ENCODE results near the gene ADAMTSL5. TPM values are rescaled to one million over a fixed set of nuclear protein-coding genes. Genes with fewer than 3 reads are reported as not detected.

The ADAMTSL5 gene, protein sequence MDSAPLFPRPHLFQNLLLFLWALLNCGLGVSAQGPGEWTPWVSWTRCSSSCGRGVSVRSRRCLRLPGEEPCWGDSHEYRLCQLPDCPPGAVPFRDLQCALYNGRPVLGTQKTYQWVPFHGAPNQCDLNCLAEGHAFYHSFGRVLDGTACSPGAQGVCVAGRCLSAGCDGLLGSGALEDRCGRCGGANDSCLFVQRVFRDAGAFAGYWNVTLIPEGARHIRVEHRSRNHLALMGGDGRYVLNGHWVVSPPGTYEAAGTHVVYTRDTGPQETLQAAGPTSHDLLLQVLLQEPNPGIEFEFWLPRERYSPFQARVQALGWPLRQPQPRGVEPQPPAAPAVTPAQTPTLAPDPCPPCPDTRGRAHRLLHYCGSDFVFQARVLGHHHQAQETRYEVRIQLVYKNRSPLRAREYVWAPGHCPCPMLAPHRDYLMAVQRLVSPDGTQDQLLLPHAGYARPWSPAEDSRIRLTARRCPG
- total RNA-seq = 1 to 10 TPM; 5.8 to 9.7 (median 6.8) TPM

DNA sequence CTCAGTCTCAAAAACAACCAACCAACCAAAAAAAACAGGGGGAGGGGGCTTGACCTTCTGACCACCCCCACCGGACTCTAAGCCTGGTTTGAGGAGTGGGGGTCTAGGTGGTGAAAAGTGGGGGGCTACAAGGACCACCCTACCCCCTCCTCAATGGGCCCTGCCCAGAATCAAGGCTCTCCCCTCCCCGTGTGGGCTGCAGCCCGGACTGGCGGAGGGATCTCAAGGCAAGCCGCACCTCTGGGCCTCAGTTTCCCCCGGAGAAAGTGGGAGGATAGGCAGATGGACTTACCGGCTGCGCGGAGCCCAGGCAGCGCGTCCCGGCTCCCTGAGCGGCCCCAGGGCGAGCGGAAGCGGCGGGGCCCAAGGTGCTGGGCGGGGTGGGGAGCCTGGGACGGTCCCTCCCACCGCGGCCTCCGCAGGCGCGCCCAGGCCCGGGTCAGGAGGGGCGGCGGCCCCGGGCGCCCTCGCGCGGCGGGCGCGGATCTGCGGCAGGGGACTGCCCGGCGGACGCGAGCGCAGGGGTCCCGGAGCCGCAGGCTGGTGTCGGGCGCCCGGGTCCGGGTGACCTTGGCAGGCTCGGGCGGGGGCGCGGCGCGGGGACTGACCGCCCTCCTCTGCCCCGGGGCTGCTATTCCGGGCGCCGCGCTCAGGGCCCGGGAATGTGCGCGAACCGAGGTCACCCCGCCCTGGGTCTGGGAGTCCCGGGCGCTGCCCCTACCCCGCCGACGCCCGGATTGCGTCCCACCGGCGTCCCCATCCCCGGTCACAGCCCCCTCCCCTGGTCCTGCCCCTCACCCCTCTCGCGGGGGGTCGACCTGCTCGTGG is at the start of gene ADAMTSL5:
ADAMTSL5 (minus strand) TSS at position 349 of the 828 bp plus-strand sequence. CDS start 2,076 bp downstream, outside the sequence.
- H3K36me3 Mint-ChIP-seq (ENCODE audit: insufficient read depth) = no peaks in the 10 kb centered on the region
- DNase-seq (peak; percentile 51), ATAC-seq (peak; percentile 85)
- no peaks in the 10 kb centered on the region for H3K9me3 Mint-ChIP-seq
- peak within 1 kb of the TSS; percentile 70 for H3K4me3 Mint-ChIP-seq
- H3K4me1 Mint-ChIP-seq (ENCODE audit: low read depth) = peaks cover 8% of the 10 kb centered on the region
- H3K27me3 Mint-ChIP-seq (ENCODE audit: low read depth) = peaks cover 8% of the 10 kb centered on the region

DNA sequence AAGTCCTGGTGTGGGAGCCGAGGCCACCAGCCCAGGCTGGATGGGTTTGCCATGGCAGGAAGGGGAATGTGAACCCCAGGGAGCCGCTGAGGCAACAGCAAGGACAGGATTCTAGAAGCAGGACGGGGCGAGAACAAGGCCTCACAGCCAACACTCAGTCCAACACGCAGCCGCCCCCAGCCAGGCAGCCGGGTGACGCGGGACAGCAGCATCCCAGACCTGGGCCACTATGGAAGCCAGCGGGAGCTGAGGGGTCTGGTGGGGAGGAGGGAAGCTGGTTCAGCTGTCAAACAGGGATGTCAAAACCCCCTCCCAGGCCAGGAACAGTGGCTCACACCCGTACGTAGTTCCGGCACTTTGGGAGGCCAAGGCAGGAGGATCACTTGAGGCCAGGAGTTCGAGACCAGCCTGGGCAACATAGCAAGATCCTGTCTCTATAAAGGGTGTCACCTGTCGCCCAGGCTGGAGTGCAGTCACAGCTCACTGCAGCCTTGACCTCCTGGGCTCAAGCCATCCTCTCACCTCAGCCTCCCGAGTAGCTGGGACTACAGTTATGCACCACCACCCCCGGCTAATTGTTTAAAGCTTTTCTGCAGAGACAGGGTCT is 48.5 kb upstream of the ADAMTSL5 start:
- H3K9me3 Mint-ChIP-seq = no peaks in the 10 kb centered on the region
- H3K27me3 Mint-ChIP-seq (ENCODE audit: low read depth) = no peaks in the 10 kb centered on the region
- H3K4me3 Mint-ChIP-seq = no peak overlapping the region
- H3K4me1 Mint-ChIP-seq (ENCODE audit: low read depth) = no peaks in the 10 kb centered on the region
- ATAC-seq (no peak), DNase-seq (no peak)
- H3K36me3 Mint-ChIP-seq (ENCODE audit: insufficient read depth) = no peaks in the 10 kb centered on the region

DNA sequence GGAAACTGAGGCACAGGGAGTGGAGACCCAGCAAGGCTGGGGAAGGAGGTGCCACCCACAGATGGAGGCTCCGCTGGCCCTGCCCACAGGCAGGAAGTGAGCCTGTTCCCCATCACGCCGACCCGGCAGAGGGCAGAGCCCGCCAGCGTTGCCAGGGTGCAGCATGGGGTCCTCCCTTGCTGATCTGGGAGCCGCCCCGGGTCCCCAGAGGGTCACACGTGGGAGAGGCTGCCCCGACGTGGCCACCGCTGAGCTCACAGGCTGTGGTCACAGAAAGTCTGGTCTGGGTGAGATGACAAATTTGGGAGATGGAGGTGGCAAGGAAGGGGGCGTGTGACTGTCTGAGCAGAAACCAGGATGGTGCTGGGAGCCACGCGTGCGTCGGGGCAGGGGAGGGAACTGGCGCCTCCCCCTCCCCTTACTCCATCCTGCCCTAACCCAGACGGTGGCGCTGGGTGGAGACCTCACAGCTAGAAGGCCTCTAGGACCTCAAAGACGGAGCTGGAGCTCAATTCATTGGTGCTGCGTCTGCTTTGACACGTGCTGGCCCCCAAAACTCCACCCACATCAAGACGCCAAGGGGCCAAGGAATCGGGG is 47.6 kb upstream of the ADAMTSL5 start:
- Mint-ChIP-seq H3K27me3 (ENCODE audit: low read depth) (no peaks in the 10 kb centered on the region), H3K36me3 (ENCODE audit: insufficient read depth) (no peaks in the 10 kb centered on the region), H3K9me3 (no peaks in the 10 kb centered on the region), H3K4me1 (ENCODE audit: low read depth) (no peaks in the 10 kb centered on the region), H3K4me3 (no peak overlapping the region)
- ATAC-seq (no peak), DNase-seq (no peak)

DNA sequence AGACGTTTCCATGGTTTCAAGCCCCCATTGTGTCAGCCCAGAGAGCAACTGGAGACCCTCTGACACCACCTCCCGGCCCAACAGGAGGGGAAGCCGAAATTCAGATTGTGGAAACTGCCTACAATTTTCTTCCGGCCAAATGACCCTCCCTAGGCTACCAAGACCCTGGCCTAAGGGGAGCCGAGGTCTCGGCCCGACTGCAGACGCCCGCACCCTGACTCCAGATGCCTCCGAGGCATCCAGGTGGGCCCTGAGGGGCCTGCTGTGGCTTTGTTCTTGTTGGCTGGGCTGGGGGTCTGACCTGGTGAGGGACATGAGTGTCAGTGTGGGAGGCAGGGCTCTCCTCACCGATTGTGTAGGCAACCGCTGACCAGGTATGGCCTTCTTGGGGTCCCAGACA is 45.7 kb upstream of the ADAMTSL5 start:
- no peak for ATAC-seq

DNA sequence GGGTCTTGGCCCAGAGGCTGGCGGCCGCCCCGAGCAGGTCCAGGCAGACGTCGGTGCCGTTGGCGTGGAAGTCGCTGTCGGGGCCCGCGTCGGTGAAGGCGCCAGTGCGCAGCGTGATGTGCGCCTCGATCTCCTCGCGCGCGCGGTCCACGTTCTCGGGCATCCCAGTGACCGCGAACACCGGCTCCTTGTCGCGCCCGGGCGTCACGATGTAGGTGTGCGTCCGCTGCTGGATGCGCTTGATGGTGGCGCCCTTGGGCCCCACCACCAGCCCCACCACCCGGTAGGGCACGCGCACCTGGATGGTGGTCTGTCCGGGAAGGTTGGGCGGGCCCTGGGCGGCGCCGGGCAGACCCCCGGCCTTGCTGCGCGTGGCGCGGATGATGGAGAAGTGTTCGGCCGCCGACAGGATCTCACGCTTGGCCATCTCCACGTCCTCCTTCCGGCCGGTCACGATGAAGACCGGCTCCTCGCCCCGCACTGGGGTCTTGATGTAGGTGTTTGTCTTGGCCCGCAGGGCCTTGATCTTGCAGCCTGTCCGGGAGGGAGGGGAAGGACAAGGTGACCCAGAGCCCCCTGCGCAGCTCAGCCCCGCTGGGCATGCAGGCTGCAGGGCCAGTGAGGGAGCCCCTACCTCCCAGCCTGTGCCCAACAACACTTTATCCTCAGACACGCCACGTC is 43.7 kb upstream of the ADAMTSL5 start:
- H3K36me3 Mint-ChIP-seq (ENCODE audit: insufficient read depth) = no peaks in the 10 kb centered on the region
- peaks cover 6% of the 10 kb centered on the region for H3K27me3 Mint-ChIP-seq (ENCODE audit: low read depth)
- DNase-seq = no peak
- no peak for ATAC-seq
- H3K9me3 Mint-ChIP-seq = no peaks in the 10 kb centered on the region
- no peaks in the 10 kb centered on the region for H3K4me1 Mint-ChIP-seq (ENCODE audit: low read depth)
- no peak overlapping the region for H3K4me3 Mint-ChIP-seq

More for the DNA sequence above, 45.7 kb upstream of the ADAMTSL5 start:
- H3K4me1 Mint-ChIP-seq (ENCODE audit: low read depth) = no peaks in the 10 kb centered on the region
- no peaks in the 10 kb centered on the region for H3K27me3 Mint-ChIP-seq (ENCODE audit: low read depth)
- H3K36me3 Mint-ChIP-seq (ENCODE audit: insufficient read depth) = no peaks in the 10 kb centered on the region
- no peaks in the 10 kb centered on the region for H3K9me3 Mint-ChIP-seq
- no peak for DNase-seq
- no peak overlapping the region for H3K4me3 Mint-ChIP-seq

DNA sequence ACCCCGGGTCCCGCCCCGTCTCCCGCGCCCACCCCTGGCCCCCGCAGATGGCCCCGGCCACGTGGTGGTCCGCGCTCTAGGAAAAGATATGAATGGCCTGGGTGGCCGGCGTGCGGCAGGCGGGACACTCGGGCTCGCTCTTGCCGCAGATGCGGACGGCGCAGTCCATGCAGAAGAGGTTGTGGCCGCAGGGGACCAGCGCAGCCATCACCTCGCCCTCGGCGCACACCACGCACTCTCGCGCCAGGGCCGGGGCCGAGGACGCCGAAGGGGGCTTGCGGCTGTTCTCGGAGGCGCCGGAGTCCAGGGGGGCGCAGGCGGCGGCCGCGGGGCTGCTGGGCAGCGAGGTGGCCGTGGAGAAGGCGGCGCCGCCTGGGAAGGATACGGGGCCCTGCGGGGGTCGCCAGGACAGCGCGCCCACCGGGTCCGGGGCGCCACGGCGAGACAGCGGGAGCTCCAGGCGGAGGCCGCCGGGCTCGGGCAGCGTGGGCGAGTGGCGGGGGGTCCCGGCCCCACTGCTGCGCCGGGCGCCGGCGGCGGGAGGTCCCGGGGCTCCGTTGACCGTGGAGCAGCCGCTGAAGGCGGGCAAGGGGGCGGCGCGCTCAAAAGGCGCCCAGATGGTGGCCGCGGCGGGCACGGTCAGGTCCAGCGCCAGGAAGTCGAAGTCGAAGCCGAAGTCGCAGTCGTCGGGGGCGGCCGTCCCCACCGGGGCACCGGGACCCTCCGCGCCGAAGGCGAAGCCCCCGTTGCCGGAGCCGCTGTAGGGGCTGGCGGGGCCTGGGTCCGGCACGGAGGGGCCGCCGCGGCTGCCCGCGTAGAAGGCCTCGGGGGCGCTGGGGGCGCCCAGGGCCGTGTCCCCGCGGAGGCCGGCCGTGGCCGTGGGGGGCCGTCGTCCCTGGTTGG is 42.9 kb upstream of the ADAMTSL5 start:
- Mint-ChIP-seq H3K9me3 (no peaks in the 10 kb centered on the region), H3K4me3 (no peak overlapping the region), H3K36me3 (ENCODE audit: insufficient read depth) (no peaks in the 10 kb centered on the region), H3K4me1 (ENCODE audit: low read depth) (no peaks in the 10 kb centered on the region), H3K27me3 (ENCODE audit: low read depth) (peaks cover 9% of the 10 kb centered on the region)
- DNase-seq (no peak), ATAC-seq (no peak)

DNA sequence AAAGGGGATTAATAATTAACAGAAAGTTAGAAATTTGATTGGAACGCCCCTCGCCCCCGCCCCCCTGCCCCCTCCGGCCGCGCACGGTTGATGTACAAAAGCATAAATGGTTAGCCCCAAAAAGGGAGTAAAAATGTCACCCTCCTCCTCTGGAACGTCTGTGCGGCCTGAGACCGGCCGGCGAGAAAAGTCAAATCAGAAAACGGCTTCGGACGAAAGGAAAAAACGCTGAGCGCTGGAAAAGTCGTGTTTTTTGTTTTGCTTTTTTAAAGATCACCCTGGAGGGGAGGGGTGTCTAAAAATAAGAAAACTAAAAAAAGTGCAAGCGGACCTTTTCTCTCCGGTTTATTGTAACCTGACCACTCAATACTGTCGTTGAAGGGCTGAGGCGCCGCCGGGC is 42.1 kb upstream of the ADAMTSL5 start:
- H3K27me3 Mint-ChIP-seq (ENCODE audit: low read depth) = peaks cover 9% of the 10 kb centered on the region
- H3K4me3 Mint-ChIP-seq = no peak overlapping the region
- H3K36me3 Mint-ChIP-seq (ENCODE audit: insufficient read depth) = no peaks in the 10 kb centered on the region
- ATAC-seq (no peak), DNase-seq (no peak)
- no peaks in the 10 kb centered on the region for H3K4me1 Mint-ChIP-seq (ENCODE audit: low read depth)
- H3K9me3 Mint-ChIP-seq = no peaks in the 10 kb centered on the region

DNA sequence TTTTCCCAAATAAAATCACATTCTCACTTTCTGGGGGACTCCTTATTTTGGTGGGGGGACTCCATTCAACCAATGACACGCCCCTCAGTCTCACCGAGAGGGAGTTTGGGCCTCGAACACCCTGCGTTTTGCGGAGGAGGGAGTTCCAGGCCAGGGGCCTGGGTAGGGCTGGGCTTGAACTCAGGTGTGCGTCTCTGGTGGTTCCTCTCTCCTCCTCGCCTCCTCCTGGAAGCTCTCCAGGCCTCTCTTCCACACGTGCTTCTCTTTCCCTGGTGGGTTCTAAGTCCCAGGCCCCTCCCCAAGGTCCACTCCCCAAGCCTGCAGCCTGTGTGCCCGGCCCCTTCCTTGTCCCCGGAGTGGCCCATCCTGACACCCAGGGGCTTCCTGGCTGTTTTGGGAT is 40.6 kb upstream of the ADAMTSL5 start:
- no peak overlapping the region for H3K4me3 Mint-ChIP-seq
- DNase-seq = no peak
- H3K9me3 Mint-ChIP-seq = no peaks in the 10 kb centered on the region
- H3K36me3 Mint-ChIP-seq (ENCODE audit: insufficient read depth) = no peaks in the 10 kb centered on the region
- peaks cover 9% of the 10 kb centered on the region for H3K27me3 Mint-ChIP-seq (ENCODE audit: low read depth)
- no peaks in the 10 kb centered on the region for H3K4me1 Mint-ChIP-seq (ENCODE audit: low read depth)
- ATAC-seq = no peak

DNA sequence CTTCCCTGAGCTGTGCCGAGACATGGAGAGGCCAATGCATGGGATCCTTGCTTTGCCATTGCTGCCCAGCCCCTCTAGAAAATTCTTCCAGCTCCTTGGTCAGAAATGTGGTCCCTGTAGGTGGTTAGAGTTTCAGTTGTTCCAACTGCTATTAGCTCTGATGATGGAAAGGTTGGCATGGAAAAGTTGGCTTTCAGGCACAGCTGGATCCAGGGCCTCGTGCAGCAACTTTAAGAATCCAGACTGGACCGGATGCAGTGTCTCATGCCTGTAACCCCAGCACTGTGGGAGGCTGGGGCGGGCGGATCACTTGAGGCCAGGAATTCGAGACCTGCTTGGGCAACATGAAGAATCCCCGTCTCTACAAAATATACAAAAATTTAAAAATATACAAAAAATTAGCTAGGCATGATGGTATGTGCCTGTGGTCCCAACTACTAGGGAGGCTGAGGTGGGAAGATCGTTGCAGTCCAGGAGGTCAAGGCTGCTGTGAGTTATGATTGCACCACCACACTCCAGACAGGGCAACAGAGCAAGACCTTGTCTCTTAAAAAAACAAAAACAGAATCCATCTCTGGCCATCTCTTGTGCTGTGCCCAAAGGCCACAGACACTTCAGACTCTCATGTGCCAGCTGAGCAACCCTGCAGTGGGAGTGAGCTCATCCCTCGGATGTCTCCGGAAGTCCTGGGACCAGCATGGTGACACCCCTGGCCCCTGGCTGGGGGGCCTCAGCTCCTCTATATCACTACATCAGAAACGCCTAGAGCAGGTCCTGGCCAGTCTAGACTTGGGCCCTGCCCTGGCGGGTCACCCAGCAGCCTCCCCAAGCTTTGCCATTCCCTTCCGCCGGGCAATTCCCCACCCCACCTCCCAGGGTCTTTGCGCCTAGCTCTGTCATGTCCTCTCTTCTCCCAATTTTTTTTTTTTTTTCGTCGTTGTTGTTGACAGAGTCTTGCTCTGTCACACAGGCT is 38.5 kb upstream of the ADAMTSL5 start:
- Mint-ChIP-seq H3K4me3 (no peak overlapping the region), H3K27me3 (ENCODE audit: low read depth) (peaks cover 13% of the 10 kb centered on the region), H3K4me1 (ENCODE audit: low read depth) (no peaks in the 10 kb centered on the region), H3K9me3 (no peaks in the 10 kb centered on the region), H3K36me3 (ENCODE audit: insufficient read depth) (no peaks in the 10 kb centered on the region)
- ATAC-seq (no peak), DNase-seq (no peak)

DNA sequence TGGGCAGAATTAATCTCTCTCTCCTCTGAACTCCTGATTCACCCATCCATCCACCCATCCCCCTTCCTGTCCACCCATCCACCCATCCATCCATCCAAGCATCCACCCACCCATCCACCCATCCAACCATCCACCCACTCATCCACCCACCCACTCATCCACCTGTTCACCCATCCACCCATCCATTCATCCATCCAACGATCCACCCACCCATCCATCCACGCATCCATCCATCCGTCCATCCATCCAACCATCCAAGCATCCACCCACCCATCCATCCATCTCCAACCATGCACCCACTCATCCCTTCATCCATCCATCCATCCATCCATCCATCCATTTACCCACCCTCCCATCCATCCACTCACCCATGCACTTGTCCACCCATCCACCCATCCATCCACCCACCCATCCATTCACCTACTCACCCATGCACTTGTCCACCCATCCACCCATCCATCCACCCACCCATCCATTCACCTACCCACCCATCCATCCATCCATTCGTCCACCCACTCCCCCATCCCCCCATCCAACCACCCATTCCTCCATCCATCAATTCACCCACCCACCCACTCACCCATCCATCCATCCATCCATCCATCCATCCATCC is 36.6 kb upstream of the ADAMTSL5 start:
- DNase-seq = no peak
- H3K27me3 Mint-ChIP-seq (ENCODE audit: low read depth) = peaks cover 27% of the 10 kb centered on the region
- H3K36me3 Mint-ChIP-seq (ENCODE audit: insufficient read depth) = no peaks in the 10 kb centered on the region
- no peaks in the 10 kb centered on the region for H3K9me3 Mint-ChIP-seq
- peaks cover 2% of the 10 kb centered on the region for H3K4me1 Mint-ChIP-seq (ENCODE audit: low read depth)
- H3K4me3 Mint-ChIP-seq = no peak overlapping the region
- ATAC-seq = no peak

DNA sequence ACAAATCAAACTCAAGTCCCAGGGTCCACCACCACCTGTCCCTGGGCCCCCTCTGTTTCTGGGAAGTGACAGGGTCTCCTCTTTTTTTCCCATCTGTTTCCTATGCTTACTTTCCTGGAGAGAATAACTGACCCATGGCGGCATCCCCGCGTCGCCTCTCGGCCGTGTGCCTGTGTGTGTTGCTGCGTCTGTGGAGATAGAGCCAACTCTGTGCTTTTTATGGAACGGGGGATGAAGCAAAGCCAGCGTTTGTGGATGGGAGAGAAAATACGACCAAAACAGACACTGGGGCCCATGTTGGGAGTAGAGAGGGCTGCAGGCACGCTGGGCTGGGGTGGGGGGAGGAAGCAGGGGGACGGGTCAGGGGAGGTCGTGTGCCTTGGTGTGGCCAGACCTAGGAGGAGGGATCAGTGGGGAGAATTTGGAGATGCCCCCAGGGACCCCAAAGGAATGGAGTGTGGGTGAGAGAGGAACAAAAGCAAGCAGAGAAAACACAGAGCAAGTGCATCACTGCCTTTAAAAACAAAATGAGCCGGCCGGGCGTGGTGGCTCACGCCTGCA is 27.6 kb upstream of the ADAMTSL5 start:
- Mint-ChIP-seq H3K4me3 (no peak overlapping the region), H3K9me3 (no peaks in the 10 kb centered on the region), H3K27me3 (ENCODE audit: low read depth) (peaks cover 50% of the 10 kb centered on the region), H3K36me3 (ENCODE audit: insufficient read depth) (no peaks in the 10 kb centered on the region), H3K4me1 (ENCODE audit: low read depth) (no peaks in the 10 kb centered on the region)
- no peak for ATAC-seq
- no peak for DNase-seq

All from activated T-cell treated with anti-CD3 and anti-CD28 coated beads, Interleukin-2, amount 50 U/mL, for 4 hours (primary cell).